ENCODE data around the gene SLAMF7. TPM values are rescaled to one million over a fixed set of nuclear protein-coding genes. Genes with fewer than 3 reads are reported as not detected.
"Not testable (repeated sequence)": the region's sequence is repeated elsewhere in the genome, so short reads cannot be mapped to it uniquely, and the experiment has no call there.

Gene SLAMF7
- 100 to 1,000 TPM; 191 to 301 (median 227) TPM for total RNA-seq
- total RNA-seq (2013) = 109 TPM

- Histone ChIP-seq H3K9me3 (ENCODE audit: control insufficient read depth, insufficient read depth, low read length) (peaks cover 12% of the 10 kb centered on the region), H3K27me3 (ENCODE audit: control insufficient read depth, insufficient read depth, low read length) (no peaks in the 10 kb centered on the region), H3K27ac (ENCODE audit: low read length) (peak within 1 kb of the TSS; percentile 87), H3K4me1 (ENCODE audit: control insufficient read depth, insufficient read depth, low read length) (peaks cover 43% of the 10 kb centered on the region), H3K4me3 (ENCODE audit: low read length) (peak within 1 kb of the TSS; percentile 43), H3K36me3 (ENCODE audit: control insufficient read depth, insufficient read depth, low read length) (peaks cover 11% of the 10 kb centered on the region)
- ATAC-seq (peak; percentile 71 to 84 (median 76)), DNase-seq (peak; percentile 63 to 75)
- H3K36me3 Mint-ChIP-seq = peaks cover 29% of the 10 kb centered on the region
- peak within 1 kb of the TSS; percentile 88 to 96 for H3K27ac Mint-ChIP-seq
- WGBS (ENCODE audit: insufficient coverage) = 29% methylated on average over 2 of the region's 5 CpGs
- TF ChIP-seq, protein P1, sequence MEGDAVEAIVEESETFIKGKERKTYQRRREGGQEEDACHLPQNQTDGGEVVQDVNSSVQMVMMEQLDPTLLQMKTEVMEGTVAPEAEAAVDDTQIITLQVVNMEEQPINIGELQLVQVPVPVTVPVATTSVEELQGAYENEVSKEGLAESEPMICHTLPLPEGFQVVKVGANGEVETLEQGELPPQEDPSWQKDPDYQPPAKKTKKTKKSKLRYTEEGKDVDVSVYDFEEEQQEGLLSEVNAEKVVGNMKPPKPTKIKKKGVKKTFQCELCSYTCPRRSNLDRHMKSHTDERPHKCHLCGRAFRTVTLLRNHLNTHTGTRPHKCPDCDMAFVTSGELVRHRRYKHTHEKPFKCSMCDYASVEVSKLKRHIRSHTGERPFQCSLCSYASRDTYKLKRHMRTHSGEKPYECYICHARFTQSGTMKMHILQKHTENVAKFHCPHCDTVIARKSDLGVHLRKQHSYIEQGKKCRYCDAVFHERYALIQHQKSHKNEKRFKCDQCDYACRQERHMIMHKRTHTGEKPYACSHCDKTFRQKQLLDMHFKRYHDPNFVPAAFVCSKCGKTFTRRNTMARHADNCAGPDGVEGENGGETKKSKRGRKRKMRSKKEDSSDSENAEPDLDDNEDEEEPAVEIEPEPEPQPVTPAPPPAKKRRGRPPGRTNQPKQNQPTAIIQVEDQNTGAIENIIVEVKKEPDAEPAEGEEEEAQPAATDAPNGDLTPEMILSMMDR (IDR thresholded peaks at IDR 0.05) = no peak
- H3K4me1 Mint-ChIP-seq = peaks cover 74 to 91% of the 10 kb centered on the region in 2 donors
- H3K9me3 Mint-ChIP-seq = peaks cover 0 to 10% of the 10 kb centered on the region in 2 donors
- intact Hi-C loops (cut with micrococcal nuclease) = loop anchor here (1.0 to 2.0 kb wide), 5 partner anchors 12 to 106 kb away; partner anchors contain the start of gene LY9
- H3K4me3 Mint-ChIP-seq = peak within 1 kb of the TSS; percentile 88
- no peaks in the 10 kb centered on the region for H3K27me3 Mint-ChIP-seq (ENCODE audit: low read depth in 2 of 2)
Observed at GRCh38 chr1:160739098-160739511, at the start of gene SLAMF7. TSS of gene SLAMF7 (plus strand) at chr1:160739247. CDS start at chr1:160739302, 55 bp downstream.

DNA sequence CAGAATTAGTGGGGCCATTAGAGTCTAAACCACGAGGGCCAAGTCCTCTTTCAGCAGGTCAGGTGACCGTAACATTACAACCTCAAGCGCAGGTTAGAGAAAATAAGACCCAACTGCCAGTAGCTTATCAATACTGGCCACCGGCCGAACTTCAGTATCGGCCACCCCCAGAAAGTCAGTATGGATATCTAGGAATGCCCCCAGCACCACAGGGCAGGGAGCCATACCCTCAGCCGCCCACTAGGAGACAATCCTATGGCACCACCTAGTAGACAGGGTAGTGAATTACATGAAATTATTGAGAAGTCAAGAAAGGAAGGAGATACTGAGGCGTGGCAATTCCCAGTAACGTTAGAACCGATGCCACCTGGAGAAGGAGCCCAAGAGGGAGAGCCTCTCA lies 46.7 kb upstream of the SLAMF7 start:
- peak in 1 of 2 donors; percentile 58 for DNase-seq
- 86% methylated on average over 8 of the region's 10 CpGs for WGBS (ENCODE audit: insufficient coverage)
- H3K4me3 ChIP-seq (ENCODE audit: low read length); H3K9me3 Mint-ChIP-seq; H3K27me3 Mint-ChIP-seq (ENCODE audit: low read depth in 2 of 2); H3K27me3 ChIP-seq (ENCODE audit: control insufficient read depth, insufficient read depth, low read length); H3K9me3 ChIP-seq (ENCODE audit: control insufficient read depth, insufficient read depth, low read length); intact Hi-C loops (cut with micrococcal nuclease); H3K36me3 Mint-ChIP-seq; ATAC-seq; H3K27ac ChIP-seq (ENCODE audit: low read length); H3K36me3 ChIP-seq (ENCODE audit: control insufficient read depth, insufficient read depth, low read length): not testable (repeated sequence)
- peak overlapping the region; percentile 71 to 90 for H3K27ac Mint-ChIP-seq
- H3K4me1 ChIP-seq (ENCODE audit: control insufficient read depth, insufficient read depth, low read length) = peaks cover 13% of the 10 kb centered on the region
- H3K4me3 Mint-ChIP-seq = peak overlapping the region; percentile 55
- TF ChIP-seq, protein P1 (IDR thresholded peaks at IDR 0.05) = peak; percentile 28
- peaks cover 70 to 79% of the 10 kb centered on the region in 2 donors for H3K4me1 Mint-ChIP-seq

- H3K27ac ChIP-seq (ENCODE audit: low read length) = no peak overlapping the region
- H3K4me1 ChIP-seq (ENCODE audit: control insufficient read depth, insufficient read depth, low read length) = peaks cover 48% of the 10 kb centered on the region
- Mint-ChIP-seq H3K27me3 (ENCODE audit: low read depth in 2 of 2) (no peaks in the 10 kb centered on the region), H3K27ac (no peak overlapping the region), H3K4me1 (peaks cover 84 to 87% of the 10 kb centered on the region in 2 donors), H3K9me3 (no peaks in the 10 kb centered on the region), H3K36me3 (peaks cover 8% of the 10 kb centered on the region), H3K4me3 (peak overlapping the region; percentile 67)
- no peak overlapping the region for H3K4me3 ChIP-seq (ENCODE audit: low read length)
- ATAC-seq (no peak), DNase-seq (no peak)
- H3K9me3 ChIP-seq (ENCODE audit: control insufficient read depth, insufficient read depth, low read length) = no peaks in the 10 kb centered on the region
- TF ChIP-seq, protein P1 (IDR thresholded peaks at IDR 0.05) = no peak
- intact Hi-C loops (cut with micrococcal nuclease) = no loop called here
- H3K27me3 ChIP-seq (ENCODE audit: control insufficient read depth, insufficient read depth, low read length) = no peaks in the 10 kb centered on the region
- WGBS (ENCODE audit: insufficient coverage) = 62% methylated on average over 3 of the region's 5 CpGs
- H3K36me3 ChIP-seq (ENCODE audit: control insufficient read depth, insufficient read depth, low read length) = peaks cover 32% of the 10 kb centered on the region
Observed at GRCh38 chr1:160702100-160702499, 36.9 kb upstream of the SLAMF7 start.

DNA sequence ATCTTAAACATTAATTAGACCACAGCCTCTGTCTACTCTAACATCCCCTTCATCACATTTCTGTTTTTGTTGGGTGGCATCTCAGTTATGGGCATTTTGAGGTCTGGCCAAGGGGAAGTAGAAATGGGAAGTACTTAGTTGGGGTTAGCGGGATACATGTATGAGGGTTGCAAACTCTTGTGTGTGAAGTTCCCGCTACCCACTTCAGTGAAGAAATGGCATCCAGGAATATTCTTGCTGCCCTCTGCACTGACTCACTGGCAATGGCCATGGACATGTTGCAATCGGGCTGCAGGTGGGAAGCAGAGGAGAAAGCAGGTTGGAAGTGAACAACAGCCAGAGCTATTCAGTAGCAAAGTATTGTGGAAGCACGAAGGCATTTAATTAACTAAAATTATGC lies 34.8 kb upstream of the SLAMF7 start:
- Histone ChIP-seq H3K27me3 (ENCODE audit: control insufficient read depth, insufficient read depth, low read length) (no peaks in the 10 kb centered on the region), H3K27ac (ENCODE audit: low read length) (no peak overlapping the region), H3K36me3 (ENCODE audit: control insufficient read depth, insufficient read depth, low read length) (peaks cover 32% of the 10 kb centered on the region), H3K9me3 (ENCODE audit: control insufficient read depth, insufficient read depth, low read length) (no peaks in the 10 kb centered on the region), H3K4me3 (ENCODE audit: low read length) (no peak overlapping the region), H3K4me1 (ENCODE audit: control insufficient read depth, insufficient read depth, low read length) (peaks cover 65% of the 10 kb centered on the region)
- Mint-ChIP-seq H3K4me3 (peak overlapping the region; percentile 63), H3K4me1 (peaks cover 67% of the 10 kb centered on the region in 2 donors), H3K27me3 (ENCODE audit: low read depth in 2 of 2) (no peaks in the 10 kb centered on the region), H3K27ac (no peak overlapping the region), H3K9me3 (no peaks in the 10 kb centered on the region), H3K36me3 (peaks cover 8% of the 10 kb centered on the region)
- DNase-seq = no peak
- intact Hi-C loops (cut with micrococcal nuclease) = no loop called here
- 43% methylated on average over 4 of the region's 4 CpGs for WGBS (ENCODE audit: insufficient coverage)
- TF ChIP-seq, protein P1 (IDR thresholded peaks at IDR 0.05) = no peak
- ATAC-seq = peak in 1 of 3 donors; percentile 42

GRCh38 chr1:160705212-160705621 lies 33.8 kb upstream of the SLAMF7 start:
- H3K27me3 Mint-ChIP-seq (ENCODE audit: low read depth in 2 of 2); H3K9me3 ChIP-seq (ENCODE audit: control insufficient read depth, insufficient read depth, low read length); H3K36me3 Mint-ChIP-seq; H3K9me3 Mint-ChIP-seq; H3K4me3 ChIP-seq (ENCODE audit: low read length); H3K27ac Mint-ChIP-seq; H3K27me3 ChIP-seq (ENCODE audit: control insufficient read depth, insufficient read depth, low read length): not testable (repeated sequence)
- DNase-seq (peak in 1 of 2 donors; percentile 43), ATAC-seq (peak in 1 of 3 donors; percentile 47)
- peaks cover 58% of the 10 kb centered on the region in 2 donors for H3K4me1 Mint-ChIP-seq
- Histone ChIP-seq H3K36me3 (ENCODE audit: control insufficient read depth, insufficient read depth, low read length) (peaks cover 35% of the 10 kb centered on the region), H3K4me1 (ENCODE audit: control insufficient read depth, insufficient read depth, low read length) (peaks cover 71% of the 10 kb centered on the region), H3K27ac (ENCODE audit: low read length) (peak overlapping the region; percentile 94)
- 63% methylated on average over 2 of the region's 3 CpGs for WGBS (ENCODE audit: insufficient coverage)
- peak overlapping the region; percentile 63 for H3K4me3 Mint-ChIP-seq
- intact Hi-C loops (cut with micrococcal nuclease) = loop anchor here (5.0 kb wide), 1 partner anchor 68 kb away; no protein-coding TSS in a partner anchor

All from natural killer cell (primary cell).